GM18499 (cell line): ENCODE measurements around the gene TENM4.
A peak's percentile ranks its signal among the peaks of the same experiment; 100 is the strongest.

Experiments used
- ATAC-seq: cut with Tn5 transposase; IDR thresholded peaks from one replicate; pipeline ENCODE4 v1.9.1; 2021; ENCODE audit warnings: moderate number of reproducible peaks; ENCODE audit not compliant: insufficient read depth, unreplicated experiment

The TENM4 gene

DNA sequence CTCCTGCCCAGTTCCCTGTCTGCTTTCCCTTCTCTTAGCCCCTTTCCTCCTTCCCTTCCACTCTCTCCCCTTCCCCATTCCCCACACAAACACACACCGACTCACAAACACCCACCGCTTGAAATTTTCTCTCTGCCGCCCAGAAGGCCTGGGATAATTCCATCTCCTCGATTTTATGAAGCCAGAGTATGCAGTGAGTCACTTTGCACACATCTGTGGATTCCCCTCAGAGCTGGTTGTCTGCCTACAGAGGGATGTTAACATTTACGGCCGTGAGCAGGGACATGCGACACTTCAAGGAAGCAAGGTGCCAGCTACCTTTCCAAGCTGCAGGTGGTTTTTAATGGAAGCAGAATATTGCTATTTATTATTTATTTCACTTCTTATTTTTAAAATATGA lies 332.0 kb downstream of the TENM4 start:
- no peak for ATAC-seq

DNA sequence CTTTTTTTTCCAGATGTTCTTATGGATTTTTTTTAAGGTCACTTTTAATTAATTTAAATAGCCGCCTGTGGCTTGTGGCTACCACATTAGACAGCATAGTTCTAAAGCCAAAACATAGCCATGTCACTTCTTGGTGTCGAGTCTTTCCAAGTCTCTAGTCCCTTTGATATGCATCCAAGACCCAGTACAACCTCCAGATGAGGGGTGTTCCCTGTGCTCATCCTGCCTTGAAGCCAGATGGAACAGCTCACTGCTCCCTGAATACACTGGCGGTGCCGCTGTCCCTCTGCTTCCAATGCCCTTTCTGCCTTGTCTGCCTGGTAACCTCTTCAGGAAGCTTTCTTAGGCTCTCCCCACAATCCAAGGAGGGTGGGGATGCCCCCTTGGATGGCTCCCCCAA lies 338.0 kb downstream of the TENM4 start:
- no peak for ATAC-seq

GRCh38 chr11:79101656-79102055 lies 339.2 kb downstream of the TENM4 start:
- no peak for ATAC-seq

DNA sequence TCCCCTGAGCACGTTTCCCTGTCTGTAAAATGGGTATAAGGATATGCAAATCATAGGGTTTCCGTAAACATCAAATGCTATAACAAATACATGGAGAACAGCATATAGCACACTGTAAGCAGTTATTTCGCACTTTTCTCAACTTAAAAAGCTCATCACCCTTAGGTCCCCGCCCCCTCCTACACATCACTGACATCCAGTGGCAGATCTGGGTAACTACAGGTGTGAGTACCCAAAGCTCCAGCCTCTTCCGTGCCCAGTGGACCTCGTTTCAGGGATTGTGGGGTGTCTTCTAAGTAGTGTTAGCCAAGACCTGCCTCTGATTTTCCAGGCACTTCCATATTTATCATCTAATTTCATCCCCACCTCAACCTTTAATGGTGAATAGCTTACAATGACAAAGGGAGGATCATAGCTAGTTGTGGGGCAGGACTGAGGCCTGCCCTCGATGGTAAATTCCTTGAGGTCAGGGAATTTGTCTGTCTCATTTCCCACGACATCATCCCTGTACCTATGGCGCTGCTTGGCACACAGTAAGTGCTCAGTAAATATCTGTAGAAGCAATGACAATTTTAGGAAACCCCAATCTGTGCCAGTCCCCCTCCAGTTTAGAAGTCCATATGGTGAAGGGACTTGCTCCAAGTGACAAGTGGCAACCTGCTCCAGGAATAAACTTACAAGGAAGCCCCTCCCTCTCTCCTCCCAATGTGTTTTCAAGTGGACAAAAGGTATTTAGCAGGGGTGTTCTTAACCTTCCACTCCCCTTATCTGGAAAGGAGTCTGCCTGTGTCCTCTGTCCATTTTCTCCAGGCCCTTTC lies 340.5 kb downstream of the TENM4 start:
- ATAC-seq, result peak; percentile 89

DNA sequence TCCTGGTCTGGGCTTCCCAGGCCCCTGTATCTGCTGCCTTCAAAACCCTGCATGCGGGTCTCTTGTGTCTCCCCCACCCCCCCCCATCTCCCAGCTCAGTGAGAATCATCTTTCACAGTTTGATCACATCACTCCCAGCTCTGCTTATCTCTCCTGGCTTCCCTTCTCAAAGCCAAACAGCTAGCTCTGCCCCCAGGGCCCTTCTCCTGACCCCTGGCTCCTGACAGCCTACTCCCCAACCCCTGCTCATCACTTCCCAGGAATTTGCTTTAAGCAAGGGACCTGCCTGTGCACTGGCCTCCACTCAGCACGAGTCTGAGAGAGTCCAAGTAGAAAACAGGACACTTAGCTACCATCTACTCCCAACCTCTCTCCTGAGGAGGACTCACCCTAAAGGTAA lies 342.7 kb downstream of the TENM4 start:
- ATAC-seq, result no peak

DNA sequence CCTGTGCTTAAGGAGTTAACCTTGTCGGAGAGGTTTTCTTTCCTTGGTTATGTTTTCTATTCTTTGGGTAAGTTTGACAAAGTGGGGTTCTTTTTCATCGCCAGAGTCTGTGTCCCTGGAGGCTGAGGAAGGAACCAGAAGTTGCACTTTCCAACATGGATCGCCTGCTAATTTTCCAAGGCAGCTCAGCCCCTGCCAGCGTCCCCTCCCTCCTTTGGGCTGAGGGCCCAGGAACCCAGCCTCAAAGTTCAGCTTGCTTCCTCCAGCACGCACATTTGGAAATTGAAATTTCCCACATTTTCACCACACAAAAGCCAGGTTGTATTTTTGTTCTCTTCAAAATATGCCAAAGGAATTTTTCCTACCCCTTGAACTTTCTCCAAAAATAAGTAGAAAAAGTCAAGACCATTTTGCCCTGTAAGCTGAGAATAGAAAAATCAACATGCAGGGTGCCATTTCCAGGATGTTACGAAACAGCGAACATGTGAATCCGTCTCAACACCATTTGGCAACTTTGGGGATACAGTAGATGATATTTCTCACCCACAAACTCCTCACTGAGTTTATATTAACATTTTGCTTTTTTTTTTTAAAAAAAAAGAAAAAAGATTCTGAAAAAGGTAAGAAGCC lies 343.5 kb downstream of the TENM4 start:
- no peak for ATAC-seq

DNA sequence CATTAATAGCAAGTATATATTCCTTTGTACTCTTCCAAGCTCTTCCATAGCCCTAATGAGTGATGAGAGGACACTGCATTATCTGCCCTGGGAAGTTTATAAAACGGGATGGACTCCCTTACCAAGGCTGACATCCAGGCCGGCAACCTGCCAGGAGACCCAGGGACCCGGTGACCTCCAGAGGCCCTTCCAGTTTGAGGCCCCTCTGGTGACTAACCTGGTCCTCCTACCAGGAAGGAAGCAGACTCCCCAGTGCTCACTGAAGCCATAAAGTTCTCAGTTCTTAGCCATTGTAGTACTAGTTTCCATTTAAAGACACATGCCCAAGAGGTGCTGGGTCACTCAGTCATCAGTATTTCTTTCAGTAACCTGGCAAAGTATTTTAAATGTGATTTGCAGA lies 345.4 kb downstream of the TENM4 start:
- ATAC-seq, result no peak

GRCh38 chr11:79094616-79095015 lies 346.2 kb downstream of the TENM4 start:
- ATAC-seq, result no peak

DNA sequence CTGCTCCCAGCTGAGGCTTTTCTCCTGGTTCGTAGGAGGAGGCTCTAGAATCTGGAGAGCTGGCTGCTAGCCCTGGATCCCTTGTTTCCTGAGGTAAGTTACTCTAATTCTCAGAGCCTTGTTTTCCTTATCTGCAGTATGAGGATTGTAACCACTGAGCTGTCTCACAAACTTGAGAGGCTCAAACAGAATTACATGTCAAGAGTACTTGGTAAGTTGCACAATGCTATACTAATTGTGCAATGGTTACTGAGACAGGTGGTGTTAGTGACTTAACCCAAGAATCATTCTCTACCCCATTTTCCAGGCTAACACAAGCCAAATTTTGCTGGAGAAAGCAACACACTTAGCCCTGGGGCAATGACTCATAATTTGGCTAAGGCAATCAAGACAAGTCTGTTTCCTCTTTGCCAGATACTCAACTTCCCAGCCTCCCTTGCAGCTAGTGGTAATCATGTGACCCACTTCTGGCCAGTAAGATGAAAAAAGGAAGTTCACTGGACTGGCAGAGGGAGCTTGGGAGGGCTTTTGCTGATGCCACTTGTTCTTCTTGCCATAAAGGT lies 348.0 kb downstream of the TENM4 start:
- ATAC-seq, result no peak

DNA sequence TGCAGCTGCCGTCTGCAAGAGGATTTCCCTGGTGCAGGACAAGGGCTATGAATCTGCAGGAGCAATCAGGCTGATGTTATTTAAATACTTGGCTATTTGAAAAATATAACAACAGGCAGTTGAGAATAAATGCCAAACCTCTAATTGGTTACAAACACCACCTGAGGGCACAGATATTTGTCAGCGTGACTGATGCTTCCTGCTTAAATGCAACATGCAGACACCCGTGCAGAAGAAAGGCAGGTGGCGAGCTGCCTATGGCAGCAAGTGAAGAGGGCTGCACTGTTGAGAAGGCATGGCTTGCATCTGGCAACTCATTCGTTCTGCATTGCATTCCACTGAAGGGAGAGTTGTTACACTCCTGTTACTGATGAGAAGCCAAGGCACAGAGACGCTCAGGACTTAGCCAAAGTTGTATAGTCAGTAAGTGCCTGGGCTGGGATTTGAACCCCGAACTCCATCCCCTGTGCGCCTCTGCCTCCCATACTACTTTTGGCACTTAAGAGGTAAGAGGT lies 350.6 kb downstream of the TENM4 start:
- ATAC-seq, result no peak

GRCh38 chr11:79089601-79090000 lies 351.2 kb downstream of the TENM4 start:
- no peak for ATAC-seq

DNA sequence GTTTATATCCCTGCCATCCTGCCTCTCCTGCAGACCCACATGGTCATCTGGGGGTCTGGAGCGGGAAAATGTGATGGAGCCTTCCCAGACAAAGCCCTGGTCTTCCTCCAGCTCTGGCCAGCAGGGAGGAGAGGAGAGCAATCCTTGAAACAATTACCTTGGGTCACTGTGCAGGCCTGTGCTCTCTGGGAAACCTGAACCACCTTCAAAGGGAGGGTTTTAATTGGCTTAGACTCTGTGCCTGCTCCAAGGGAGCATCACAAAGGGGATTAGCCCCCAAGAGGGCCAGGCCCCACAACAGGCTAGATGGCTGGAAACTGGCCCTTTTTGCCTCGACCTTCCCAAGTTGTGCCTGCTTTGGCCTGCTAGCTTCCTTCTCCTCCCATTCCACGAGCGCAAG lies 351.9 kb downstream of the TENM4 start:
- no peak for ATAC-seq

- ATAC-seq, result no peak
These were observed 352.9 kb downstream of the TENM4 start for GRCh38 chr11:79087961-79088318.

GRCh38 chr11:79087238-79087960 lies 353.4 kb downstream of the TENM4 start:
- ATAC-seq, result no peak

DNA sequence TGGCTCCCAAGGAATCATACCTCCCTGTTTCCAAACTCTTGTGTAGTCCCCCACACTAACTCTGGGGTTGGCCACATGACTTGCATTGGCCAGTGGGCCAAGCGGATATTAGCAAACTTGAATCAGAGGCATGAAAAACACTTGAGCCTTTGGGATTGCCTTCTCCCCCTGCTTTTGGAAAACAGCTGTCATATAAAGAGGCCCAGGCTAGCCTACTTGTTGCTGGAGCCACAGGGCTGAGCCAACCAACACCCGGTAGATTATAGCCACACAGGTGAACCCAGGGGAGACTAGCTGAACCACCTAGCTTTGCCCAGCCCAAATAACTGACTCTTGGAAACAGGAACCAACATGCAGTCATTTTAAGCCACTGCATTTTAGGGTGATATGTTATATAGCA lies 354.8 kb downstream of the TENM4 start:
- no peak for ATAC-seq

GRCh38 chr11:79084382-79084781 lies 356.4 kb downstream of the TENM4 start:
- ATAC-seq, result no peak

DNA sequence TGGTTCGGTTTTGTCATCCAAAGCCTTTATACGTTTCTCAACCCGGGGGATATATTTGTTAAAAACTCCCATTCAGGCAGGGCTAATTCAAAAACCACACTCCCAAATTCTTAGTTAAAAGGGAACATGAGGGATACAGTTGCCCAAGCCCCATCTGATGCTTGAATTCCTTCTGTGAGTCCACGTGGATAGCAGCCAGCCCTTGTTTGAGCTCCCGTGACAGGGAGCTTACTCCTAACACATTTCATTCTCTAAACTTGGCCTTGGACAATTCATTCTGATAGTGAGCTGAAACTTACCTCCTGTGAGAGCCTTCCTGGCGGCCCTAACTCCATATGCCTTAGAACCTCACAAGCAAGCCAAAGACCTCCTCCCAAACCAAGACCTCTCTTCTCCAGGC lies 357.5 kb downstream of the TENM4 start:
- ATAC-seq, result no peak

DNA sequence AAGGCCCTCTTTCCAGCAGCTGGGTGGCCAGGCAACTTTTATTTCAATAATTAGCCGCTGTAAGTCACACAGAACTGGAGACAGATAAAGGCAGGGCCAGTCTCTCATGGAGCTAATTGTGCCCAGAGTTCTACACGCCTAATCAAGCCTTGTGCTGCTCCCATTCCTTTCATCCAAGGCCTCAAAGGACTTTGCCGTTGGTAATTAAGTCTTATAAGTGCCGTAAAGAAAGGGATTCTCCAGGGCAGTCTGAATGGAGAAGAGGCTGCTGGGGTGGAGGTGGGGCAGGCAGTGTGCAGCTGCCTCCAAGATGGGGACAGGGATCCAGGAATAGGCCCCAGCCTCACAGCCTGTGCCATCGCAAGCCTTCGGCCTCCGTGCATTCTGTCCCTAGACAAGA lies 357.9 kb downstream of the TENM4 start:
- ATAC-seq, result no peak

GRCh38 chr11:79082280-79082679 lies 358.6 kb downstream of the TENM4 start:
- ATAC-seq, result no peak

- no peak for ATAC-seq
These were observed 359.3 kb downstream of the TENM4 start for GRCh38 chr11:79081471-79082031.

- ATAC-seq, result no peak
These were observed 360.3 kb downstream of the TENM4 start for GRCh38 chr11:79080551-79080950.
